AML-193 (cell line): ENCODE measurements around the gene ELOB.

Experiments used
- DNase-seq, 2 experiments: peaks; one replicate each; lab custom pipeline; 2025; lab: John Stamatoyannopoulos, UW

ELOB gene

GRCh38 chr16:2777231-2777902 lies at the start of gene ELOB:
TSS of gene ELOB (minus strand) at chr16:2777280. CDS start at chr16:2777239, 41 bp downstream.
- peak; percentile 67 to 68 for DNase-seq

GRCh38 chr16:2825906-2826305 lies 48.8 kb upstream of the ELOB start:
- no peak for DNase-seq

- DNase-seq, result no peak
These were observed 48.1 kb upstream of the ELOB start for GRCh38 chr16:2825049-2825742.

GRCh38 chr16:2824626-2825025 lies 47.5 kb upstream of the ELOB start:
- DNase-seq, result no peak

- DNase-seq, result no peak
These were observed 45.4 kb upstream of the ELOB start for GRCh38 chr16:2822496-2822895.

- DNase-seq, result no peak
These were observed 45.0 kb upstream of the ELOB start for GRCh38 chr16:2822158-2822495.

- DNase-seq, result no peak
These were observed 44.5 kb upstream of the ELOB start for GRCh38 chr16:2821487-2822157.

DNA sequence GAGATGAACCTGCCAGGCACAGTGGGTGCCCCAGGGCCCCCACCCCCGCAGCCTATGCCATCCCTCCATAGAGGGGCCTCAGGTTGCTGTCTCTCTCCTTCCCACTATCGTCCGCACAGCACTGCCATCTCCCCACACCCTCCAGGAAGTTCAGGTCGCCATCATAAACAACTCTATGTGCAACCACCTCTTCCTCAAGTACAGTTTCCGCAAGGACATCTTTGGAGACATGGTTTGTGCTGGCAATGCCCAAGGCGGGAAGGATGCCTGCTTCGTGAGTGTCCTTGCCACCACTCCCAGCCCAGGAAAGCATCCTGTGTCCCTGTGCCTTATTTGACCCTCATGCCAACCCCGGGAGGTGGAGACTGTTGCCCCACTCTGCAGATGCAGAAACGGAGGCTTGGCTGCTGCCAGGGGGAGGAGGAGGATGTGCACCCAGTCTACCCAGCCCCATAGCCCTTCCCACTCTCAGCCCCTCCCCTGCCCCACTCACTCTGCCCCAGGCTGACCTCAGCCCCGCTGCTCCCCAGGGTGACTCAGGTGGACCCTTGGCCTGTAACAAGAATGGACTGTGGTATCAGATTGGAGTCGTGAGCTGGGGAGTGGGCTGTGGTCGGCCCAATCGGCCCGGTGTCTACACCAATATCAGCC lies 43.9 kb upstream of the ELOB start:
- DNase-seq, result no peak

- no peak for DNase-seq
These were observed 43.1 kb upstream of the ELOB start for GRCh38 chr16:2819939-2820835.

DNA sequence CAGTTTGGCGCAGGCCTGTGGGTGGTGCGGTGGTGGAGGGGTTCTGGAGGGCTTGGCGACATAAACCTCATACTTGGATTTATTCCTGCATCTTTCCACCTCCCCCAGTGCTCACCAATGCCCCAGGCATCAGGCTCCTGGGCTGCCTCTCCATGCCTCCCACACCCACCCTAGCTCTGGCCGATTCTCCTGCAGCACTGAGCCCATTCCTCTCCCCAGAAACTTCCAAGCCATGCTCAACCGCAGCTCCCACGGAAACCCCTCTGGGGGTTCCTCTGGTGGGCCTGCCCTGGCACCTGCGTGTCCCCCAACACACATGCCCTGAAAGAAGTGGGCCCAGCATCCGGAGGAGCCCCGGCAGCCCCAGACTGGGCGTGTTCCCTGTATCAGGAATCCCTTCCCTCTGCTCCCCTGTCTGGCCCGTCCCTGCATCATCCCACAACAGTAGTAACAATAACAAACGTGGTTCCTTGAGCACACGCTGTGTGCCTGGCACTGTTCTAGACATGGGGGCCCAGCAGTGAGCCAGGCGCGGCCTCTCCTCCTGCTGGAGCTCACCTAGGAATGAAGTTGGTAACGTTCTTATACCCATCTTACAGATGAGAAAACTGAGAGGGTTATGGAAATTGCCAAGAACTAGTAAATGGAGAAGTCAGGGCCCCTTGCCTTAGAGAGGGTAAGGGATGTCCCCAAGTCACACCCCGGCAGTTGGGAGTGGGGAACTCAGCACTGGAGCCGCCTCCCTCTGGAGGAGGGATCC lies 42.3 kb upstream of the ELOB start:
- no peak for DNase-seq

- no peak for DNase-seq
These were observed 41.3 kb upstream of the ELOB start for GRCh38 chr16:2818272-2818876.

DNA sequence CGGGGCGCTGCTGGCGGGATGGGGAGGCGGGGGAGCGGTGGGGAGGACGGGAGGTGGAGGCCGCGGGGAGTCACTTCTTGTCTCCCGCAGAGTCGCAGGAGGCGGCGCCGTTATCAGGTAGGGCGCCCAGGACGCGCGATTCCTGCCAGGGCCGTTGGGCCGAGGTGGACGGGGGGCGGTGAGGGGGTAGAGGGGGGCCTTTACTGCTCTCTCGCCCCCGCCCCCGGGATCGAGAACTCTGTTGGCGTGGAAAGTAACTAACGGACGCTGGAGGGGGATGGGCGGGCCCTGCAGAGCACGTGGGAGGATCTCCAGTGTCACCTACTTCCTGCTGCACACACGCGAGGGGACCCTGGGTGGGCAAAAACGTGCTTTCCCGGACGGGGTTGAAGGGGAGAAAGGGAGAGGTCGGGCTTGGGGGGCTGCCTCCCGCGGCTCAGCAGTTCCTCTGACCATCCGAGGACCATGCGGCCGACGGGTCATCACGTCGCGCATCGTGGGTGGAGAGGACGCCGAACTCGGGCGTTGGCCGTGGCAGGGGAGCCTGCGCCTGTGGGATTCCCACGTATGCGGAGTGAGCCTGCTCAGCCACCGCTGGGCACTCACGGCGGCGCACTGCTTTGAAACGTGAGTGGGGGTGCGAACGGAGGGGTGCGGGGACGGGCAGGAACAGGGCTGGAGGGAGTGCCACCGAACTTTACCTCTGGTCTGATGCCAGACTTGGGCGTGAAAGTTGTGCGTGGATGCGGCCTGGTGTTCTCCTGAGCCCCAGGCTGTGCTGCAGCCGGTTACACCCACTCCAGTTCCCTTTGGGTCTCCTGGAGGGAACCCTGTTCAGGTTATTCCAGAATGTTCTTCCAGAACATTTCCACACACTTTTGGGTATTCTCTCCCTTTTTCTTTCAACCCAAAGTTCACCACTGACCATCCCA lies 40.5 kb upstream of the ELOB start:
- DNase-seq, result no peak

GRCh38 chr16:2816751-2817339 lies 39.8 kb upstream of the ELOB start, which contains the start of gene PRSS21:
TSS of gene PRSS21 (plus strand) at chr16:2817237. CDS start at chr16:2817269, 32 bp downstream.
- DNase-seq, result no peak

DNA sequence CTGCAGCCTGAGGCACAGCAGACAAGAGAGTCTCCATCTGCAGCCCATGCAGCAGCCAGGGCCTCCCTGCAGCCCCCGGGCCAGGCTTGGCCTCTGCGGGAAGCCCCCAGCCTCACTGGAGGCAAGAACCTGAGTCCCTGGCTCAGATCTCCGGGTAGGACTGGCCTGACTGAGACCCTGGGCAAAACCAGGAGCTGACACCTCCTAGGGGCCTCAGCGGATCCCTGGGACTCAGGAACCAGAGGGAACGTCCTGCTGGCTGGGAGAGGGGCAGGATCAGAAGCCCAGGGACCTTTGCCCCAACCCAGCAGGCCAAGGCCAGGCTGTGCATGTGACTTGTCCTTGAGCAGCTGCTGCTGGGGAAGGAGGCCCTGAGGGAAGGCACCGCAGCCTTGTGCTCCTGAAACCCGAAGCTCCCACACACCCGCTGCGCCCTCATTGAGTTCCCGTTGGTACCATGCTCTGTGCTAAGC lies 38.3 kb upstream of the ELOB start:
- DNase-seq, result no peak

DNA sequence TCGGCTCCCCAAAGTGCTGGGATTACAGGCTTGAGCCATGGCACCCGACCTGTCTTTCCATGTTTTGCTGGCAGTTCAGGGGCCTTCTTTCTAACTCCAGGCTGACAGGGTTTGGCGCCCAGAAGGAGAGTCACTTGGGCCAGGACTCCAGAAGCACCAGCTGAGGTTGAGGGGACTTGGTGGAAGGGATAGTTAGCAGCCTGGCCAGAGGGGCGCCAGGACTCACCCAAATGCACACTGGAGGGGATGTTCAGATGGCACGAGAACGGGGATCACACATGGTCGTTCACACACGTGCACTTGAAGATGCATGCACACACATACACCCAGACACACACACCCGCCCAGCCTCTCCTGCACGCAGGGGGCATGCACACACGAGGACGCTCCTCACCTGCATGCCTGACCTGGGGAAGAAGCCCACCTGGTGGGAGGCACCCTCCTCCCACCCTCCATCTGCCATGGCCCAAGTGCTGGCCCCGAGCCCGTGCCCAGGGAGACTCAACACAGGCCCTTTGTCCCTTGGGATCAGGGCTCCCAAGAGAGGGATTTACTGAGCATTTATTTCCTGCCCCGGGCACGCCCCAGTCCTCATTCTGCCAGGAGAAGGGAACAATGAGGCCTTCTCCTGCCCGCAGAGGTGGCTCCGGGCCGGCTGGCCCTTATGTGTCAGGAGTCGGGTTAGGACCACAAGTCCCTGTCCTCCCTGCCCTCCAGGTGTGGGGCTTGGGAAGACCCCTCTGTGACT lies 37.6 kb upstream of the ELOB start:
- no peak for DNase-seq

GRCh38 chr16:2813771-2814221 lies 36.7 kb upstream of the ELOB start:
- DNase-seq, result no peak

DNA sequence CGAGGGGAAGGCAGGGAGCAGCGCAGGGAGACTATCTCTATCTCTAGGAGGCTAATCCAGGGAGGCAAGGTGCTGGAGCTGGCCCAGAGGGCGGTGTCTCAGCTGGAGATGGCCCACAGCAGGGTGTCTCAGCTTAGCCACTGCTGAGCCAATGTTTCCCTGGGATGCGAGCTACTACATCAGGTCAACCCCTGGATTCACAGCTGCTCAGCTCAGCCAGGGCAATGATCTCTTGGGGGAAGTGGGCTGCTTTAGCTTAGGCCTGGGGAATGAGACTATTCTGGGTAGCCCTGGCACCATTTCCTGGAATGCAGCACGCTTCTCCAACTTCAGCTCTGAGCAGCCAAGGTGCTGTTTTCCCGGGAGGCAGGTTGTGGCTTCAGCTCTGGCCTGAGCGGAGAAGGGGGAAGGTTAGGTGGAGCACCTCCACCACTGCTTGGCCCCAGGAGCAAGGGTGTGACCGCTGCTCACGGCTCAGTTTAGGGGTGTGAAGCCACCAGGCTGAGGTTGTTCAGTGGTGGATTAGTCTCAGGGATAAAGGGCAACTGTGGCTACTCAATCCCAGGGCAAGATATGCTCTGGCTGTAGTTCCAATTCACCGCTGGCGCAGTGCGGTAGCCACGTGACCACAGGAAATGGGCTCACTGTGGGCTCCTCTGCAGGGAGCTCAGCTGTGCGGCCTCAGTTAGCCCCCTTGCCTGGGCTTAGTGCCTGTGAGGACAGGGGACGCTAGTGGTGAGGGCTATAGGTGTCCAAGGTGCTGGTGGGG lies 34.8 kb upstream of the ELOB start:
- no peak for DNase-seq
